HuH-7.5 (cell line): ENCODE data around the gene EPAS1.
"Not testable (repeated sequence)": the region's sequence is repeated elsewhere in the genome, so short reads cannot be mapped to it uniquely, and the experiment has no call there.

ENCODE experiments used
- DNase-seq: peaks from one replicate; pipeline ENCODE4 v3.0.0; 2011; ENCODE audit warnings: low spot score

Gene EPAS1

DNA sequence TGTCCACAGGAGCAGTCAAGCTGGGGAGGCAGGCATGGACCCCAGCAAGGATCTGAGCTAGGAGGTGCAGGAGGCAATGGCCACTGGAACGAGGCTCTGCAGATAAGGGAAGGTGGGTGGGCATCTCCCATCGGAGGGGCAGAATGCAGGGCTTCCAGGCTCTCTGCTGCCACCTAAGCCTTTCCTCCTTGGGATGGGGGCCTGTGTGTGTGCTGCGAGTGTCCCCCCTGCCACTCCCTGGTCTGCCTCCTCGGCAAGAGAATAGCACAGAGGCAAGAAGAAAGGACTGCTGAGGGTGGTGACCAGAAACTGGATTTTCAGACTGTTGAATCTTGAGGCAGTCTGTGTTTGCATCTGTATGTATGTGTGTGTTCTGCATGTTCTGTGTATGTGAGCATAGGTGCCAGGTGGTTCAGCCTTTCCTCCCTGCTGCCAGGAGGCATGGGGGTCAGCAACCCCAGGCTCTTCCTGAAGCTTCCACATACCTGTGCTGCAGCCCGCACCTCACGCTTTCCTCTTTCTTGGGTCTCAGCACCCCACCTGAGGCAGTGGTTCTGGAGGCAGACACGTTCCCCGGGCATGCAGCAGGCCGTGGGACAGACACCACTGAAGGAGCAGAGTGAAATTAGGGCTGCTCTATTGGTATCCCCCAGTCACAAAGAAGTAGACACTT is 86.7 kb downstream of the EPAS1 start:
- no peak for DNase-seq

DNA sequence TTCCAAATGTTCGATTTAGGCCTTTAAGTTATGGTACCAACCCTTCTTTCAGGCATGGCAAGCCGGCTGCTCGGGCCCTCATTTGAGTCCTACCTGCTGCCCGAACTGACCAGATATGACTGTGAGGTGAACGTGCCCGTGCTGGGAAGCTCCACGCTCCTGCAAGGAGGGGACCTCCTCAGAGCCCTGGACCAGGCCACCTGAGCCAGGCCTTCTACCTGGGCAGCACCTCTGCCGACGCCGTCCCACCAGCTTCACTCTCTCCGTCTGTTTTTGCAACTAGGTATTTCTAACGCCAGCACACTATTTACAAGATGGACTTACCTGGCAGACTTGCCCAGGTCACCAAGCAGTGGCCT is 87.2 kb downstream of the EPAS1 start:
- DNase-seq = no peak

DNA sequence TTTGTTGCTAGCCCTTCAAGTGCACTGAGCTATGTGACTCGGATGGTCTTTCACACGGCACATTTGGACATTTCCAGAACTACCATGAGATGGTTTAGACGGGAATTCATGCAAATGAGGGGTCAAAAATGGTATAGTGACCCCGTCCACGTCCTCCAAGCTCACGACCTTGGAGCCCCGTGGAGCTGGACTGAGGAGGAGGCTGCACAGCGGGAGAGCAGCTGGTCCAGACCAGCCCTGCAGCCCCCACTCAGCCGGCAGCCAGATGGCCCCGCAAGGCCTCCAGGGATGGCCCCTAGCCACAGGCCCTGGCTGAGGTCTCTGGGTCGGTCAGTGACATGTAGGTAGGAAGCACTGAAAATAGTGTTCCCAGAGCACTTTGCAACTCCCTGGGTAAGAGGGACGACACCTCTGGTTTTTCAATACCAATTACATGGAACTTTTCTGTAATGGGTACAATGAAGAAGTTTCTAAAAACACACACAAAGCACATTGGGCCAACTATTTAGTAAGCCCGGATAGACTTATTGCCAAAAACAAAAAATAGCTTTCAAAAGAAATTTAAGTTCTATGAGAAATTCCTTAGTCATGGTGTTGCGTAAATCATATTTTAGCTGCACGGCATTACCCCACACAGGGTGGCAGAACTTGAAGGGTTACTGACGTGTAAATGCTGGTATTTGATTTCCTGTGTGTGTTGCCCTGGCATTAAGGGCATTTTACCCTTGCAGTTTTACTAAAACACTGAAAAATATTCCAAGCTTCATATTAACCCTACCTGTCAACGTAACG is 88.8 kb downstream of the EPAS1 start:
- DNase-seq = no peak

DNA sequence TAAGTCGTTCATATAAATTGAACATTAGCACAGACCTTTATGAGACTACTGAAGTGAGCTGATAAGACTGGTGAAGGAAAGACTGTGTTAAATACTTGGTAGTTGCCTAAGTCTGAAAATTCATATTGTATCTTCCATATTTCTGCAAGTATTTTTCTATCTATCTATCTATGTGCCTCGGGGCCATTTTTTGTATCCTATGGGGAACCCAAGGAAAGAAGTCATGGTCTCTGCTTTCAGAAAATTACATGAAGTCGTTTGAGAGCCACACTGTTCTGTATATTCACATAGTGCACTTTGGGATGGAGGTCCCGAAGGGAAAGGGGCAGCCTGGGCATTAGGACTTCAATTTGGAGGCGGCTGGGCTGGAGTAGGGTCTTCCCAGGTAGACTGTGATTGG is 89.6 kb downstream of the EPAS1 start:
- DNase-seq = no peak

DNA sequence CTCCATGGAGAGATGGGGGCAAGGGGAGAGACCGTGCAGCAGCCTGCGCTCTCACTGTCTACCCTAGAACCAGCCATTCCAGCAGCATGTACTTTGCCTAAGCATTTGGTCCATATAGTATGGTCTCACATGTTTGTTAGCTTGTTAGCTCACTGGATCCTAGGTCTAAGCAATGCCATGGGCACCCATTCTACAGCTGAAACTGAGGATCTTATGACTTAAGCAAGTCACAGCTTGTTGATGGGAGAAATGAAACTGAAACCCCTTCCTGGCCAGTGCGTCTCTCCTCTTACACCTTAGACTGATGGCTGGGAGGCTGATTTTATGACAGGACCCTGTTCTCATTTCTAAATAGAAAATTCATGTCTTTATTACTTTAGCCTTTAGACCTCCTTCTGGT is 90.1 kb downstream of the EPAS1 start:
- no peak for DNase-seq

DNA sequence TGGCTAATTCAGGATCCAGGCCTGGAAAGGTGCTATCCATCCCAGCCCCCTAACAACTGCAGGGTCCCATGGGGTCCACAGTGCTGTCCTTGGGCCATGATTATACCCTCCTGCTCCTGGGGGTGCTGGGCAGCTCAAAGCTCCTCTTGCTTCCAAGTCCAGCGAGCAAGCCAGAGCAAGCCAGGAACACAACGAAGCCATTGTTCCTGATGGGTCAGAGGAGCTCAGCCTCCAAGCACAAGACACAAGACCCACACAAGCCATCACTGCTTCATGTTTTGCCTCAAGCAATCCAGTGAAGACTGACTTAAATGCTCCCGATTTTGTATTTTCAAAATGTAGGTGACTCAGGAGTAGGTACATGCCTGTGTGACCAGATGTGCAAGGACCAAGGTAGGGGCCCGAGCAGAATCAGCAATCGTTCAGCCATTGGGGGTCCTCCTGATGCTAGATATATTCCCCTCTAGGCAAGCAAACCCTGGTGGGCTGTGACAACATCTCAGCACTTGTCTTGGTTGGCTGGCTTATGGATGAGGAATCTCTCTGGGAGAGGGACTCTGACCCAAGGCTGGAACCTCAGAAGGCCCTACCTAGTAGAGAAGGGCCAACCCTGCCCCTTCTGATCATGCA is 90.8 kb downstream of the EPAS1 start:
- DNase-seq = no peak

DNA sequence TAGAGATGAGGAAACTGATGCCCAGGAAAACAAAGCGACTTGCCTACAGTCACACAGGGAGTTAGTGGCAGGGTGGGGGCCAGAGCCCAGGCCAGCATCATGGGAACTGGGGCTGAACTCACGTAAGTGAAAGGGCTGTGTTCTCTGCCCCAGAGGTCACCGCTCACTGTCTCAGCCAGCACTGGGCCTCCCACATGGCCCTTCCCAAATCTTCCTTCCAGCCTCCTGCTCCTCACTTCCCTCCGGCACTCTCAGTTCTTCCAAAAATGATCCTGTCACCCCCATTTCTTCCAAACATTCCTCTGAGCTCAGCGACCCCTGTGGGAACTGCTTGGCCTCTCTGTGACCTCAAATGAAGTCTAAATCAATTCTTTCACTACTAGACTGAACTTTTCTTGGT is 91.7 kb downstream of the EPAS1 start:
- DNase-seq = no peak

DNA sequence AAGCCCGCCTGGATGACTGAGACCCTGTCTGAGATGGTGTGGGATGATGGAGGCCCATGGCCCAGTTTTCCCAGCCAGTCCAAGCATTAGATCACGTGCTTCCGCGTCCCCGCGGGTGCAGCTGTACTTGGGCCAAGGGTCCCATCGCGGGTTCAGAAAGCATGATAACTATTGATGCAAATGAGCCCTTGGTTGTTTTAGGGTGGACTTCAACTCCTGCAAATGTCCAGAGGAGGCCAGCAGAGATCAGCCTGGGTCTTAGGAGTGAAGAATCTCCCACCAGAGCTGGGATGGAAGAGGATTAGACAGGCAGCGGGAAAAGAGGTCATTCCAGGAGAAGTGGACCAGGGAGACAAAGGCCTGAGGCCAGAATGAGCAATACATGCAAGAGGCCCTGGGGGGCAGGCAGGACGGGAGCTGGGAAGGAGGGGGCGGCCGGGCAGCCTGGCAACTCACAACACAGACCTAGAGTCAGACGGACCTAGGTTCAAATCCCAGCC is 92.3 kb downstream of the EPAS1 start:
- no peak for DNase-seq

DNA sequence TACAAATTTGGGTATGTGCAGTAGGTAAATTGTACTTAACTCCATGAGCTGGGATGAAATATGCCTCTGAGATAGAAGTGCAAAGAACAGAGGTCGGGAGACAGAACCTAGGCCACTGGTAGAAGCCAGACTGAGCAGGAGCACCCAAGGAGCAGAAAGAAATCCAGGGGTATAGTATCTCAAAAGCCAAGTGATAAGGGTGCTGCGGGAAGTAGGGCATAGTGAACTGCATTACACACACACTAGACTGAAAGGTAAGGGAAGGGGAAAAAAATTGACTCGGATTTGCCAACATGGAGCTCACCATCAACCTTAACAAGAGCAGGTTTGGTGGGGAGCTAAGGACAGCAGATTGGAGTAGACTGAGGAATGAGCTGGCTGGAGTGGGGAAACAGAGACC is 92.8 kb downstream of the EPAS1 start:
- no peak for DNase-seq

DNA sequence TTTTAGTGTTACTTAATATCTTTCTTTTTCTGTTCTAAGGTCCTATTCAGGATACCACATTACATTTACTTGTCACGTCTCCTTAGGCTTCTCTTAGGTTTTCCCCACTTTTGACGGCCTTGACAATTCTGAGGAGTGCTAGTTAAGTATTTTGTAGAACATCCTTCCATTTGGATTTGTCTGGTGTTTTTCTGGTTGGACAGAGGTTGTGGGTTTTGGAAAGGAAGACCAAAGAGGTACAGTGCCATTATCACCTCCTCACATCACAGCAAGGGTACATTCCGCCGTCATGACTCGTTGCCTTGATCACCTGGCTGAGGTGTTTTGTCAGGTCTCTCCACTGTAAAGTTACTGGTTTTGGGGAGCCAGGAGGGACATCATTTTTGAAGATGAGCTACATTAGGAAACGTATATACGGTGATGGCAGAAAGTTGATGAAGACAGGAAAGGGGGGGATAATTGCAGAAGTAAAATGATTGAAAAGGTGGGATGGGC is 93.7 kb downstream of the EPAS1 start:
- DNase-seq = no peak

DNA sequence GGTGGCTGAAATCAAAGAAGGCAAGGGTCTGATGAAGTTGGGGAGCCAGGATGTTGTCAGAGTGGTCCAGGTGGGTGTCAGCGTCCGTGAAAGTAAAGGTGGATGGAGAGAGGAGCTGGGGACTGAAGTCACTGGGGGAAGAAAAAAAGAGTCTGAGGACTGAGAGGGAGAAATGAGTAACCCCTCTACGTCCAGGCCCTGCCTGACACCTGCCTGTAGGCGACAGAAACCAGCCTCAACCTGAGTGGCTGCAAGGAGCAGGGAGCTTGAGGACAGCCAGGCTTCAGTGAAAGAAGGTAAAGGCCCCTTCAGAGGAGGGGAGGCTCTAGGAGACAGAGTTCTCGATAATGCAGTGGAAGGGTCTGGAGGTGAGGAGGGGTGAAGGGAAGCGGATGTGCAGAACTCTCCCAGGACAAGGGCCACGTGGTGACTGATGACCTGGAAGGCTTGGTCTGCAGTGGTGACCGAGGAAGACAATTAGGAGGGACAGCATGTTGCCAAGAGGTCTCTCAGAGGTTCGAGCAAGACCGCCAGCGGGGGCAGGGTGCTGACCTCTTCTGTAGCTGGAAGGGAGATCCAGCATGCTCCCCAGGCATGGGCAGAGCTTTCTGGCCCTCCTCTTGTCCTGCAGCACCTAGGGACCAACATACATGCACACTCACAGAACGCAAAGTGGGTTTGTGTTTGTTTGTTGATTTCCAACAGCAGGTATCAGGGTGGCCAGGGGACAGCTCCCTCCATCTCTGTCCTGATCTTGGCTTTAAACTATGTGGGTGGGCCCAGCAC is 95.5 kb downstream of the EPAS1 start:
- DNase-seq = no peak

DNA sequence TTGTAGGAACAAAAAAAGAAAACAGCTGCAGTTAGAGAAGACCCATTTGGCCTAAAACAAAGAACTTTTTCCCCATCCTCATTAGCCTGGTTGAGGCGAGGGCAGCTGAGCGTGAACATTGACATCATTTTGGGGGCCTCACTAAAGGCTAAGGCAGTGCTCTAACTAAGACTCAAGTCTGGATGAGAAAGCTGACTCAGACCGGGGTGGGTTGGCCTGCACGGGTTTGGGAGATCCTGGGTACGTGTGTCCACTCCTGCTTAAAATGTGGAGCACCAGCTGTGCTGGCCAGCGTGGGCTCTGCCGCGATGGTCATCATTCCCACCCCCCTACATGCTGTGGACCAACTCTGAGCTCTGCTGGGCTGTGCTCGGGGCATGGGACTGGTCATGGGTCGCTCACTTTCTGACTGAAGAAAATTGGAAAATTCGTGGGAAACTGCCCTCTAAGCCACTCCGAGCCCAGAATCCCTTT is 96.2 kb downstream of the EPAS1 start:
- no peak for DNase-seq

DNA sequence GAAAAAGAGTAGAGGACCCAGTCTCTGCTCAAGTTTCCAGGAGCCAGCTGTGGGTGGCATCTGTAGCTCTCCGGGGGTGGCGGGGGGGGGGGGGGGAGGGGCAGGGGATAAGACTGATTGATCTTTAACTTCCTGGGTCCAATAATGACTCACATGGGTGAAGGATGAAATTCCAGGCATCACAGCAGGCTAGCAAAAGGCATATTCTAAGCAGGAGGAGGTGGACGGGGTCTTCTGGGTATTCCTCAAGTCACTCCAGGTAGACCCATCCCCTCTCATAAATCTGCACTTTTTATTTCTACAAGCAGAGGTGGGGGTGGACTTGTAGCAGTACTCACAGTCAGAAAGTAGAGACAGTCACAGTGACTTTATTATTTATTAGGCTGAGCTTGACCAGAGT is 96.7 kb downstream of the EPAS1 start:
- DNase-seq = no peak

DNA sequence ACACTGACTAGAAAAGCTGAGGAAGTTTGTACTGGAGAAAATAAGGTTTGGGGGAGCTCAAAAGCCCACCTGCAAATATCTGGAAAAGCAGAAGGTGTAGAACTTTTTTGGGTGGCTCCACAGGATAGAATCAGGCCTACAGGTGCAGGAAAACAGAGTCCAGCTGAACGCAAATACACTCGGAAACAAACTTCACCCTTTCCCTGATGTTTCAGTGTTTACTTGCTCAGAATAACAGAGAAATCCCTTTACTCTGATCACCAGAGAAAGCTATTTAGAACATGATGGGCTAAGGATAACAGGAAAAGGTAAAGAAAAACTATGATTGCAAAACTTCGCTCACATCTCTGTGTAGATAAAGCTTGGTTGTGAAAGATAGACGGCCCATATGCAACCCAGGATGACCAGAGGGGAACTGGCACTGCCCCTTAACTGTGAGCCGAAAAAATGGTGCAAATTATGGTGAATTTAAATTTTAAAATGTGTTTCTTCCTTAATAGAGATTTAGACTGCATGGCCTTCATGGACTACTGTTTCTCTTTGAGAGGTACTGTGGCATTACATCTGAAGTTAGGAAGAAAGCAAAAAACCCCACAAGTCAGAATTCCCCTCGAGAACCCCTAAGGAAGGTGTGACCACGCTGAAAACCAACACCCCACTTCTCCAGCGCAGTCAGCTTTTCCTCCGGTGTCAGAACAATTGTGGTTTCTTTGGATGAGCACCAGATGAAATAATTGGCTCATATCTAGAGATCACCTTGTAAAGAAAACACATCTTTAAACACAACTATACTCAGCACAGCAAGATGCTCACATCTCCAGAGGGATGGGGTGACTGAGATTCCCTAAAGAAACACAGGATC is 97.7 kb downstream of the EPAS1 start:
- DNase-seq = no peak

DNA sequence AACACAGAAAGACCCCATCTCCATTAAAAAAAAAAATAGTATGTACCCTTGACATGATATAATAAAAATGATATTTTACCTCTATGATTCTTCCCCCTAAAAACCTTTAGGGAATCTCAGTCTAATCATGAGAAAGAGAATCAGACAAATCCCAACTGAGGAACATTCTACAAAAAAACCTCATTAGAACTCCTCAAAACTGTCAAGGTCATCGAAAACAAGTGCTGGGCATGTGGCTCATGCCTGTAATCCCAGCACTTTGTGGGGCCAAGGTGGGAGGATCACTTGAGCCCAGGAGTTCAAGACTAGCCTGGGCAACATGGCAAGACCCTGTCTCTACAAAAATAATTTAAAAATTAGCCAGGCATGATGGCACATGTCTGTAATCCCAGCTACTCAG is 98.5 kb downstream of the EPAS1 start:
- DNase-seq = not testable (repeated sequence)

DNA sequence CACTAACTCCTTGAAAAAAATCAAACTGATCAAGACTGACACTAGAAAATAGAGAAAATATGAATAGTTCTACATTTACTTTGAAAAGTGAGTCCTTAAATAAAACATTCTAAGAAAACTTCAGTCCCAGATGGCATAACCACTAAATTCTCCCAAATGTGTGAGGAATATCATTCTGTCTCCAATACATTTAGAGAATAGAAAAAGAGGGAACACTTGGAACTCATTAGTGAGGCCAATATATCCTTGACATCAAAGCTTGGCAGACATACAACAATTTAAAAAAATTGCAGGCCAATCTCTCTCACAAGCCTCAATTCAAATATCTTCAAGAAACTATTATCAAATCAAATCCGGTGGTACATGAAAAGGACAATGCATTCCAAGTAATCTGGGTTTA is 102.8 kb downstream of the EPAS1 start:
- DNase-seq = no peak

DNA sequence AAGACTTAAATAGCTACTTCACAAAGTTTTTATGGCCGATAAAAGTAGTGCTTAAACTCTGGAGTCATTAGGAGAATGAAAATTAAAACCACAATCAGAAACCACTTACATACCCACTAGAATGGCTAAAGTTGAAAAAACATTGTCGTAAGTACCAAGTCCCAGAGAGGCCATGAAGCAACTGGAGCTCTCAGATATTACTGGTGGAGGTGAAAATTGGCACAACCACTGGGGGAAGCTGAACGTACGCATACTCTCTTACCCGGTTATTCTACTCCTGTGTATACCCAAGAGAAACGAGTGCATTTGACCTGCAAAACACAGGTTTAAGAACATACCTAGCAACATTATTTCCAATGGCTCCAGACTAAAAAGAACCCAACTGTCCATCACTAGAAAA is 105.7 kb downstream of the EPAS1 start:
- DNase-seq = no peak

DNA sequence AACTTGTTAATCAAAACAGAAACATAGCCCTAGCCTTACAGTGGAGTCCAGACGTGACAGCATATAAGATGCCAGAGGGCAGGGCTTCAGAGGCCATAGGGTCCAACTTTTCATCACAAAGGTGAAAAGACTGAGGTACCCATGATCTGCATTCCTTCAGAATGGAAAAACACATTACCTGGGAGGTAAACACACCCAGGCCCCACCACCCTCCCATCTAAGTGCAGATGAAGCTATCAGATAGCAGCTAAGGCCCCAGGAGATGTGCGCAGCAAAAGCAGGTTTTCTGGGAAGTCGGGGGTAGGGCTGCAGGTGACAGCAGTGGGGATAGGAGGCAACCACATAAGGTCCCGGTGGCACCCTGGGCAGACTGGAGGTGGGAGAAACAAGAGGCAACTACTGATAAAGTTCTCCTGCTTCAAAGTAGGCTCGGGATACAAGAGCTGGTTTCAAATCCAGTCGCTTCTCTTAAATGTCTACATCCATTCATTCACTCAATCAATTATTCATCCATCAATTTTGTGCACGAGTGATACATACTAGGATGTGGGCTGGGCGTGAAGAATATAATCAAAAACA is 107.1 kb downstream of the EPAS1 start:
- no peak for DNase-seq

DNA sequence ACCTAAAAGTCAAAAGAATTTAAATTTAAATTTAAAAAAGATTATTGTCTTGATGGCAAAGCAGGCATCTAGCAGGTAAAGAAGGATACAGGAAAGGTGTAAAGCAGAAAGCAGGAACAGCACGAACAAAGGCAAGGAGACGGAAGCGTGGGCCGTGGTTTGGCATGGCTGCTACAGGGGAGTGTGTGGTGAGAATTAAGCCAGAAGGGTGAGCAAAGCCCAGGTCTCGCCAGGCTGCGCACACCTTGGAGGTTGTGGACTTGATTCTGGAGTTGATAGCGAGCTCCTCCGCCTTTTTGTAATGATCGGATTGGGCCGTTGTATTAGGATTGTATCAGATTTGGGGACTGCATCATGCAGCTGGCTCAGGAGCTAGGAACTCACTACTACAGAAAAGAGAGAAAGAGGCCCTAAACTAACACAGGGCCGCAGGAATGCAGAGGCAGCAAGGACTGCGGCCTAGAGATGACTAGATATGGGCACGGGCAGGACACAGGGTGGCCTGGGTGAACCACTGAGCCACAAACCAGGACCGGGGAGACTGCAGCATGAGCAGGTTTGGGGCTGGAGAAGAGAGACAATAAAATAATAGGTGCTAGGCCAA is 110.7 kb downstream of the EPAS1 start:
- DNase-seq = no peak

DNA sequence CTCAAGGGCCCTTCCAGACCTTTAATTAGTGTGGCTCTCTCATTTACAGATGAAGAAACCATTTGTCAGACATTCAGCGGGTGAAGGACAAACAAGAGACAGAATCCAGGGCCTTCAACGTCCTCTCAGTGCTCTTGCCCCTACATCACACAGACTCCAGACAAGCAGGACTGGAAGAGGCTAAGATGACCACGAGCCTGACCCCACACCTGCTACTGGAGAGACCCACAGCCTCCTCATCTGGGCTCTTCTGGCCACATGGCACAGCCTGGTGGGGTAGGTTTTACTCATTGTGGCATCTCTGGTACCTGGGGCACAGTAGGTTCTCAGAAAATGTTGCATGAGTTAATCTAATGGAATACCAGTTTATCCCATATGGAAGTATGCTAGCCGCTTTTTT is 112.5 kb downstream of the EPAS1 start:
- no peak for DNase-seq
